Tibial artery (tissue), 4 donors: ENCODE results near the gene TEDC2.
"Not testable (repeated sequence)": the region's sequence is repeated elsewhere in the genome, so short reads cannot be mapped to it uniquely, and the experiment has no call there.

Experiments used
- DNase-seq, 2 donors: peaks; one replicate each; pipeline ENCODE4 v3.0.0-alpha.2; 2019
- H3K27ac ChIP-seq, 2 donors: fragments of 200-600 bp; sonication (generic) in 1 of 2; 1 replicate in 1 of 2; 2 replicates in 1 of 2; pipeline ENCODE4 v1.5.1; 2018 to 2019; ENCODE audit warnings: mild to moderate bottlenecking in 1 of 2
- H3K27me3 ChIP-seq, 2 donors: fragments of 200-600 bp; sonication (generic) in 1 of 2; one replicate each; pipeline versions ENCODE4 v1.5.1 to v1.6.0; 2016 to 2019
- H3K36me3 ChIP-seq, 3 donors: fragments of 200-600 bp; sonication (generic) in 2 of 3; one replicate each; pipeline ENCODE4 v1.5.1; 2016 to 2019; ENCODE audit warnings: mild to moderate bottlenecking in 2 of 3
- H3K4me1 ChIP-seq, 4 donors: fragments of 200-600 bp; sonication (generic) in 2 of 4; 1 replicate in 3 of 4; 2 replicates in 1 of 4; pipeline ENCODE4 v1.5.1; 2016 to 2019
- H3K4me3 ChIP-seq, 2 donors: fragments of 200-600 bp; sonication (generic) in 1 of 2; 1 replicate in 1 of 2; 2 replicates in 1 of 2; pipeline ENCODE4 v1.5.1; 2018 to 2019; ENCODE audit warnings: mild to moderate bottlenecking in 2 of 2
- H3K9me3 ChIP-seq, 3 donors: fragments of 200-600 bp; sonication (generic) in 1 of 3; one replicate each; pipeline ENCODE4 v1.5.1; 2016 to 2019
- CTCF ChIP-seq, 2 experiments: fragments of 200-600 bp in 1 of 2; fragments of 450-650 bp in 1 of 2; IDR thresholded peaks; one replicate each; pipeline ENCODE4 v1.5.1; 2017 to 2019; ENCODE audit warnings: antibody characterized with exemption in 2 of 2, mild to moderate bottlenecking in 1 of 2, moderate library complexity in 1 of 2
- intact Hi-C: fragments of 100-400 bp; cut with DNase I; formaldehyde crosslinking; loops from one replicate; pipeline ENCODE4 v1.15.0; 2023; ENCODE audit warnings: low total_unique reads

TEDC2 gene

GRCh38 chr16:2428784-2429033 lies 31.2 kb upstream of the TEDC2 start:
- Histone ChIP-seq H3K27me3 (no peaks in the 10 kb centered on the region), H3K27ac (peak overlapping the region; percentile 73 to 75), H3K4me3 (peak overlapping the region; percentile 63 to 96), H3K4me1 (peaks cover 0 to 16% (median 13%) of the 10 kb centered on the region in 4 donors), H3K36me3 (peaks cover 0 to 15% (median 0%) of the 10 kb centered on the region in 3 donors), H3K9me3 (no peaks in the 10 kb centered on the region)
- DNase-seq, result no peak
- intact Hi-C loops, result loop anchor here (2.0 to 5.0 kb wide), 2 partner anchors 74 to 88 kb away; partner anchors contain the start of gene ABCA3
- no peak for TF ChIP-seq CTCF (IDR thresholded peaks at IDR 0.05)

GRCh38 chr16:2429034-2429770 lies 30.7 kb upstream of the TEDC2 start, which contains the start of gene CCNF:
CCNF (plus strand) TSS chr16:2429447; CDS start chr16:2429482, 35 bp downstream.
- TF ChIP-seq CTCF (IDR thresholded peaks at IDR 0.05), result peak in 1 of 2 experiments; percentile 26
- intact Hi-C loops, result loop anchor here (2.0 to 5.0 kb wide), 2 partner anchors 73 to 88 kb away; partner anchors contain the start of gene ABCA3
- Histone ChIP-seq H3K4me3 (peak within 1 kb of the TSS; percentile 63 to 96), H3K27ac (peak within 1 kb of the TSS; percentile 73 to 75), H3K9me3 (no peaks in the 10 kb centered on the region), H3K4me1 (peaks cover 0 to 16% (median 13%) of the 10 kb centered on the region in 4 donors), H3K36me3 (peaks cover 0 to 15% (median 0%) of the 10 kb centered on the region in 3 donors), H3K27me3 (no peaks in the 10 kb centered on the region)
- DNase-seq, result peak; percentile 96 to 98

- H3K27me3 ChIP-seq, result no peaks in the 10 kb centered on the region
- H3K4me3 ChIP-seq, result peak overlapping the region; percentile 63 to 96
- no peaks in the 10 kb centered on the region for H3K9me3 ChIP-seq
- intact Hi-C loops, result loop anchor here (2.0 to 5.0 kb wide), 2 partner anchors 72 to 89 kb away; partner anchors contain the start of gene ABCA3
- peak overlapping the region; percentile 69 to 70 for H3K27ac ChIP-seq
- peaks cover 0 to 15% (median 0%) of the 10 kb centered on the region in 3 donors for H3K36me3 ChIP-seq
- TF ChIP-seq CTCF (IDR thresholded peaks at IDR 0.05), result no peak
- DNase-seq, result no peak
- peaks cover 0 to 16% (median 13%) of the 10 kb centered on the region in 4 donors for H3K4me1 ChIP-seq
Measured at GRCh38 chr16:2429771-2430663, 29.9 kb upstream of the TEDC2 start.

- H3K36me3 ChIP-seq, result peaks cover 0 to 26% (median 0%) of the 10 kb centered on the region in 3 donors
- no peaks in the 10 kb centered on the region for H3K27me3 ChIP-seq
- H3K27ac ChIP-seq, result no peak overlapping the region
- no peaks in the 10 kb centered on the region for H3K9me3 ChIP-seq
- intact Hi-C loops, result no loop called here
- peaks cover 0 to 16% (median 13%) of the 10 kb centered on the region in 4 donors for H3K4me1 ChIP-seq
- TF ChIP-seq CTCF (IDR thresholded peaks at IDR 0.05), result no peak
- DNase-seq, result no peak
- H3K4me3 ChIP-seq, result no peak overlapping the region
Measured at GRCh38 chr16:2432286-2432685, 27.6 kb upstream of the TEDC2 start.

- DNase-seq, result no peak
- H3K27me3 ChIP-seq, result no peaks in the 10 kb centered on the region
- intact Hi-C loops, result no loop called here
- peaks cover 0 to 16% (median 13%) of the 10 kb centered on the region in 4 donors for H3K4me1 ChIP-seq
- no peak overlapping the region for H3K27ac ChIP-seq
- no peak overlapping the region for H3K4me3 ChIP-seq
- H3K9me3 ChIP-seq, result no peaks in the 10 kb centered on the region
- peaks cover 0 to 28% (median 0%) of the 10 kb centered on the region in 3 donors for H3K36me3 ChIP-seq
- TF ChIP-seq CTCF (IDR thresholded peaks at IDR 0.05), result no peak
Measured at GRCh38 chr16:2432801-2433505, 27.0 kb upstream of the TEDC2 start.

GRCh38 chr16:2435236-2435635 lies 24.7 kb upstream of the TEDC2 start:
- H3K4me3 ChIP-seq, intact Hi-C loops, DNase-seq, H3K27ac ChIP-seq, H3K27me3 ChIP-seq, H3K4me1 ChIP-seq, H3K9me3 ChIP-seq: not testable (repeated sequence)
- peaks cover 0 to 44% (median 0%) of the 10 kb centered on the region in 3 donors for H3K36me3 ChIP-seq
